A549 (cell line): ENCODE data around the gene ANKS1B. TPM values are rescaled to one million over a fixed set of nuclear protein-coding genes. Genes with fewer than 3 reads are reported as not detected.

Experiments
- ATAC-seq, 2 experiments: fragments of 200-7000 bp in 1 of 2; fragments of >200 bp in 1 of 2; cut with Nextera tagmentation in 1 of 2; cut with Tn5 transposase in 1 of 2; 3 replicates each; pipeline versions ENCODE4 v1.8.0 to v1.9.1; 2018 to 2020; ENCODE audit warnings: mild to moderate bottlenecking in 1 of 2, moderate library complexity in 1 of 2
- CTCF ChIA-PET: fragments of 300-600 bp; sonication (Branson Sonifier 250); formaldehyde crosslinking; extraction: SDS; loops from one replicate; lab custom pipeline; 2021; ENCODE audit warnings: antibody characterized with exemption, inconsistent platforms; lab: Yijun Ruan, JAX
- POLR2A ChIA-PET: fragments of 350-600 bp; formaldehyde crosslinking; extraction: SDS; loops from one replicate; lab custom pipeline; 2021; ENCODE audit warnings: antibody characterized with exemption, inconsistent platforms; lab: Yijun Ruan, JAX
- DNase-seq, 2 experiments: peaks; one replicate each; pipeline versions ENCODE4 v3.0.0 to v3.0.0-alpha.2; 2011 to 2016; ENCODE audit warnings: low read depth in 1 of 2, low spot score in 1 of 2
- FAIRE-seq: peaks from 2 replicates; lab custom pipeline; 2011; peaks lifted over from hg19 to GRCh38; lab: Jason Lieb, UNC
- H3K27ac ChIP-seq, 2 experiments: fragments of >200 bp; sonication (Bioruptor Twin); formaldehyde crosslinking; 3 replicates each; pipeline ENCODE4 v1.5.1; 2016 to 2017
- H3K4me1 ChIP-seq: fragments of >200 bp; sonication (Bioruptor Twin); formaldehyde crosslinking; 3 replicates; pipeline ENCODE4 v1.6.1; 2016
- H3K4me2 ChIP-seq: fragments of >200 bp; sonication (Bioruptor Twin); formaldehyde crosslinking; 3 replicates; pipeline ENCODE4 v1.6.1; 2016
- H3K4me3 ChIP-seq: fragments of >200 bp; sonication (Bioruptor Twin); formaldehyde crosslinking; 3 replicates; pipeline ENCODE4 v1.5.1; 2016
- H3K9me3 ChIP-seq: fragments of >200 bp; sonication (Bioruptor Twin); formaldehyde crosslinking; 3 replicates; pipeline ENCODE4 v1.6.1; 2016
- BCL3 ChIP-seq: fragments of >200 bp; sonication (Bioruptor Twin); formaldehyde crosslinking; IDR thresholded peaks from 3 replicates; pipeline ENCODE4 v1.6.1; 2016
- CBX2 ChIP-seq: fragments of 200-600 bp; sonication (generic); IDR thresholded peaks from 2 replicates; pipeline ENCODE4 v1.6.1; 2016; ENCODE audit warnings: low read depth, mild to moderate bottlenecking, borderline replicate concordance
- CEBPB ChIP-seq, 2 experiments: fragments of >200 bp in 1 of 2; sonication (Bioruptor Twin) in 1 of 2; formaldehyde crosslinking in 1 of 2; IDR thresholded peaks; 2 replicates each; pipeline ENCODE4 v1.6.1; 2012 to 2016
- CTCF ChIP-seq: fragments of >200 bp; sonication (Bioruptor Twin); formaldehyde crosslinking; IDR thresholded peaks from 3 replicates; pipeline ENCODE4 v1.5.1; 2016
- E2F6 ChIP-seq: IDR thresholded peaks from 2 replicates; pipeline ENCODE4 v1.6.1; 2012; ENCODE audit warnings: low read depth, borderline replicate concordance
- EHF ChIP-seq: fragments of 250-450 bp; sonication (Bioruptor Pico); IDR thresholded peaks from 2 replicates; pipeline ENCODE4 v1.5.0; 2020; ENCODE audit warnings: mild to moderate bottlenecking
- EHMT2 ChIP-seq: fragments of 200-600 bp; sonication (generic); IDR thresholded peaks from 2 replicates; pipeline ENCODE4 v1.6.1; 2016; ENCODE audit warnings: antibody characterized with exemption, low read depth, mild to moderate bottlenecking, moderate library complexity
- EP300 ChIP-seq, 2 experiments: fragments of >200 bp; sonication (Bioruptor Twin); formaldehyde crosslinking; IDR thresholded peaks; 2 replicates in 1 of 2; 3 replicates in 1 of 2; pipeline ENCODE4 v1.6.1; 2016 to 2017
- FOSB ChIP-seq: fragments of 250-450 bp; sonication (Bioruptor Pico); IDR thresholded peaks from 2 replicates; pipeline ENCODE4 v1.5.0; 2020; ENCODE audit warnings: mild to moderate bottlenecking, moderate library complexity
- FOSL2 ChIP-seq, 2 experiments: fragments of 450-650 bp in 1 of 2; fragments of >200 bp in 1 of 2; sonication (Bioruptor Twin) in 1 of 2; formaldehyde crosslinking; IDR thresholded peaks; 2 replicates each; pipeline versions ENCODE4 v1.5.0 to v1.6.1; 2016 to 2020; ENCODE audit warnings: mild to moderate bottlenecking in 1 of 2, moderate library complexity in 1 of 2
- HDAC2 ChIP-seq: fragments of 200-600 bp; sonication (generic); IDR thresholded peaks from 2 replicates; pipeline ENCODE4 v1.6.1; 2016
- HEYL ChIP-seq: fragments of 250-450 bp; sonication (Bioruptor Pico); IDR thresholded peaks from 2 replicates; pipeline ENCODE4 v1.8.0; 2021; ENCODE audit warnings: mild to moderate bottlenecking, moderate library complexity
- HOXA7 ChIP-seq: fragments of 250-450 bp; sonication (Bioruptor Pico); IDR thresholded peaks from 2 replicates; pipeline ENCODE4 v1.5.0; 2020; ENCODE audit warnings: mild to moderate bottlenecking, moderate library complexity
- HOXB13 ChIP-seq: fragments of 250-450 bp; sonication (Bioruptor Pico); IDR thresholded peaks from 2 replicates; pipeline ENCODE4 v1.5.0; 2020; ENCODE audit warnings: low read depth, mild to moderate bottlenecking, moderate library complexity
- HOXB5 ChIP-seq: fragments of 250-450 bp; sonication (Bioruptor Pico); IDR thresholded peaks from 2 replicates; pipeline ENCODE4 v1.5.0; 2020; ENCODE audit warnings: mild to moderate bottlenecking, moderate library complexity
- KDM1A ChIP-seq: fragments of 200-600 bp; sonication (generic); IDR thresholded peaks from 2 replicates; pipeline ENCODE4 v1.6.1; 2016; ENCODE audit warnings: low read depth, mild to moderate bottlenecking
- MAFK ChIP-seq: fragments of 450-650 bp; IDR thresholded peaks from 2 replicates; pipeline ENCODE4 v1.6.1; 2014; ENCODE audit not compliant: partially characterized antibody
- MYC ChIP-seq: IDR thresholded peaks from 2 replicates; pipeline ENCODE4 v1.6.1; 2012; ENCODE audit warnings: mild to moderate bottlenecking, inconsistent platforms, low read length, improper control_type of control experiment, borderline replicate concordance
- PBX3 ChIP-seq: IDR thresholded peaks from 2 replicates; pipeline ENCODE4 v1.6.1; 2012
- POLR2AphosphoS2 ChIP-seq: conservative IDR thresholded peaks from 2 replicates; pipeline ENCODE4 v1.6.1; 2012; ENCODE audit warnings: low read length, improper control_type of control experiment, inconsistent platforms
- RAD21 ChIP-seq, 2 experiments: fragments of >200 bp in 1 of 2; sonication (Bioruptor Twin) in 1 of 2; formaldehyde crosslinking in 1 of 2; IDR thresholded peaks in 1 of 2; conservative IDR thresholded peaks in 1 of 2; 2 replicates in 1 of 2; 3 replicates in 1 of 2; pipeline ENCODE4 v1.6.1; 2012 to 2018; ENCODE audit warnings: inconsistent platforms in 1 of 2
- RARB ChIP-seq: fragments of 250-450 bp; sonication (Bioruptor Pico); IDR thresholded peaks from 2 replicates; pipeline ENCODE4 v1.8.0; 2021; ENCODE audit warnings: mild to moderate bottlenecking, moderate library complexity
- RCOR1 ChIP-seq: fragments of 150-350 bp; IDR thresholded peaks from 2 replicates; pipeline ENCODE4 v1.6.1; 2014; ENCODE audit warnings: antibody characterized with exemption, low read length, low read depth
- RFX5 ChIP-seq: fragments of 450-650 bp; IDR thresholded peaks from 2 replicates; pipeline ENCODE4 v1.7.1; 2014; ENCODE audit warnings: antibody characterized with exemption, mild to moderate bottlenecking, moderate library complexity
- SREBF2 ChIP-seq: fragments of 450-650 bp; IDR thresholded peaks from 2 replicates; pipeline ENCODE4 v1.6.1; 2014; ENCODE audit warnings: mild to moderate bottlenecking, moderate library complexity
- TP53 ChIP-seq: fragments of 250-450 bp; sonication (Bioruptor Pico); IDR thresholded peaks from 2 replicates; pipeline ENCODE4 v1.5.0; 2021; ENCODE audit warnings: mild to moderate bottlenecking, moderate library complexity
- USF2 ChIP-seq: fragments of 450-650 bp; IDR thresholded peaks from 2 replicates; pipeline ENCODE4 v1.6.1; 2014; ENCODE audit warnings: antibody characterized with exemption
- ZC3H11A ChIP-seq: fragments of 450-650 bp; IDR thresholded peaks from 2 replicates; pipeline ENCODE4 v1.6.1; 2014; ENCODE audit warnings: antibody characterized with exemption, mild to moderate bottlenecking
- ZSCAN20 ChIP-seq: fragments of 250-450 bp; sonication (Bioruptor Pico); IDR thresholded peaks from 2 replicates; pipeline ENCODE4 v1.8.0; 2022; ENCODE audit warnings: mild to moderate bottlenecking, moderate library complexity
- WGBS: methylation state at CpG from one replicate; pipeline ENCODE4 v1.1.6; 2017; ENCODE audit errors: missing lambda C conversion rate; 5-methylcytosine and 5-hydroxymethylcytosine counted together
- polyA plus RNA-seq, 4 experiments: library from polyadenylated mRNA; depleted of rRNA in 3 of 4; stranded (reverse); fragments of >200 nt; fragmentation: RNase III in 1 of 4; extraction: RNeasy Plus Mini Kit Qiagen cat#74134 plus additional on column Dnase treatment in 1 of 4; gene quantifications; 2 replicates in 3 of 4; 3 replicates in 1 of 4; pipeline ENCODE4 v1.2.3, GENCODE V29; 2011 to 2017

The ANKS1B gene
- polyA plus RNA-seq, 2 of the 4 experiments (the other 2 are of a cell fraction) = 1.5 to 2.2 TPM

- no peak for ATAC-seq
- Histone ChIP-seq H3K4me3 (no peak overlapping the region), H3K27ac (no peak overlapping the region), H3K4me2 (no peak overlapping the region), H3K4me1 (no peaks in the 10 kb centered on the region), H3K9me3 (no peaks in the 10 kb centered on the region)
- ChIA-PET CTCF (no interaction called here), POLR2A (no interaction called here)
- TF ChIP-seq RAD21 (conservative IDR thresholded peaks at IDR 0.05 in 1 of 2, IDR thresholded peaks at IDR 0.05 in 1 of 2) = no peak
- TF ChIP-seq USF2 = no peak
- TF ChIP-seq FOSL2 (IDR thresholded peaks at IDR 0.05) = no peak
- TF ChIP-seq FOSL2 (CRISPR knock-in tag; IDR thresholded peaks at IDR 0.05) = no peak
- no peak for TF ChIP-seq HOXB13 (CRISPR knock-in tag)
- TF ChIP-seq EP300 (IDR thresholded peaks at IDR 0.05) = no peak
- no peak for TF ChIP-seq RARB
- no peak for TF ChIP-seq TP53
- TF ChIP-seq RFX5 = no peak
- no peak for TF ChIP-seq HOXA7 (CRISPR knock-in tag)
- TF ChIP-seq ZC3H11A = no peak
- no peak for TF ChIP-seq KDM1A
- no peak for TF ChIP-seq CBX2
- TF ChIP-seq HEYL = no peak
- TF ChIP-seq MYC = no peak
- TF ChIP-seq SREBF2 = no peak
- FAIRE-seq = no peak
- 2% methylated on average over 2 of the region's 2 CpGs for WGBS
- DNase-seq = no peak
These were observed 651.7 kb downstream of the ANKS1B start for GRCh38 chr12:99332936-99333591.

GRCh38 chr12:99330216-99330615 lies 654.5 kb downstream of the ANKS1B start:
- WGBS = 0% methylated on average over 1 of the region's 1 CpG

More at GRCh38 chr12:99330216-99330615, 654.5 kb downstream of the ANKS1B start:
- H3K9me3 ChIP-seq = no peaks in the 10 kb centered on the region
- no peak overlapping the region for H3K4me2 ChIP-seq
- TF ChIP-seq RCOR1 (no peak), ZSCAN20 (CRISPR knock-in tag) (no peak), CTCF (no peak), E2F6 (no peak), POLR2AphosphoS2 (no peak), CEBPB (IDR thresholded peaks at IDR 0.05) (no peak), FOSB (CRISPR knock-in tag) (no peak), EHF (no peak), HOXA7 (CRISPR knock-in tag) (no peak), PBX3 (no peak), BCL3 (no peak), HOXB5 (CRISPR knock-in tag) (no peak), TP53 (no peak), MAFK (no peak), HDAC2 (no peak), EHMT2 (no peak)
- no peak overlapping the region for H3K27ac ChIP-seq
- DNase-seq (no peak), ATAC-seq (no peak), FAIRE-seq (no peak)
- ChIA-PET POLR2A (no interaction called here), CTCF (interaction anchor here (0.8 kb wide), 1 partner anchor 329 kb away, joined by 3 read pairs; no protein-coding TSS in a partner anchor)
- H3K4me1 ChIP-seq = no peaks in the 10 kb centered on the region
- no peak overlapping the region for H3K4me3 ChIP-seq
